Ovary (tissue), 9 donors: ENCODE data around the gene ALKBH3. TPM values are rescaled to one million over a fixed set of nuclear protein-coding genes. Genes with fewer than 3 reads are reported as not detected.

Source experiments
- DNase-seq, 5 donors: peaks; one replicate each; pipeline ENCODE4 v3.0.0-alpha.2; 2019 to 2020
- H3K27ac ChIP-seq, 2 donors: fragments of 200-600 bp; one replicate each; pipeline versions ENCODE4 v1.5.1 to v1.8.0; 2019 to 2022
- H3K27me3 ChIP-seq: fragments of 200-600 bp; one replicate; pipeline ENCODE4 v1.8.0; 2022
- H3K36me3 ChIP-seq: fragments of 200-600 bp; sonication (generic); one replicate; pipeline ENCODE4 v1.5.1; 2019
- H3K4me1 ChIP-seq: one replicate; pipeline ENCODE4 v1.8.1; 2013; ENCODE audit warnings: mild to moderate bottlenecking, moderate library complexity; ENCODE audit not compliant: insufficient read depth
- H3K4me3 ChIP-seq: fragments of 200-600 bp; sonication (generic); one replicate; pipeline ENCODE4 v1.5.1; 2017
- H3K9me3 ChIP-seq, 2 donors: fragments of 200-600 bp in 1 of 2; sonication (generic) in 1 of 2; one replicate each; pipeline versions ENCODE4 v1.5.1 to v1.8.1; 2013 to 2019; ENCODE audit warnings: mild to moderate bottlenecking in 1 of 2, moderate library complexity in 1 of 2
- CTCF ChIP-seq, 3 donors: fragments of 450-650 bp in 2 of 3; fragments of 200-600 bp in 1 of 3; IDR thresholded peaks; one replicate each; pipeline versions ENCODE4 v1.5.1 to v1.8.0; 2016 to 2022; ENCODE audit warnings: antibody characterized with exemption in 3 of 3, mild to moderate bottlenecking in 1 of 3
- EP300 ChIP-seq: sonication (generic); formaldehyde crosslinking; IDR thresholded peaks from one replicate; pipeline ENCODE4 v1.6.1; 2017; ENCODE audit warnings: antibody characterized with exemption
- POLR2A ChIP-seq: fragments of 450-650 bp; IDR thresholded peaks from one replicate; pipeline ENCODE4 v1.6.1; 2017; ENCODE audit warnings: antibody characterized with exemption, mild to moderate bottlenecking, moderate library complexity
- WGBS, 3 donors: extraction: QIAGEN DNeasy Blood & Tissue Kit in 1 of 3; methylation state at CpG; one replicate each; pipeline versions ENCODE4 v1.1.5 to v1.1.7; 2013 to 2017; 5-methylcytosine and 5-hydroxymethylcytosine counted together
- intact Hi-C, 4 donors: fragments of 100-400 bp; cut with DNase I; formaldehyde crosslinking; loops; one replicate each; pipeline versions ENCODE4 v1.11.0 to v1.15.1; 2022 to 2023
- polyA plus RNA-seq, 2 donors: library from polyadenylated mRNA; stranded (reverse); fragments of 200-250 nt in 1 of 2; fragments of 350-450 nt in 1 of 2; fragmentation: Illumina TruSeq in 1 of 2; extraction: RNeasy Lipid Tissue Mini Kit (QIAGEN cat#74804) in 1 of 2; gene quantifications; one replicate each; pipeline ENCODE4 v1.2.3, GENCODE V29; 2013 to 2014
- total RNA-seq, 7 donors: library from RNA; depleted of rRNA in 2 of 7; stranded (reverse); fragments of >200 nt in 2 of 7; fragmentation: NEBNext Ultra II Directional in 3 of 7; extraction: Animal tissue kit (Norgen Biotek cat#: 25700) in 3 of 7; gene quantifications; one replicate each; pipeline versions ENCODE4 v1.1.0 to v1.2.4, GENCODE V29; 2016 to 2023
- donor health status: DM: no; HTN: no; CAD: no; lungs with moderate emphysema.
- donor health status: DM: no; HTN: no; CAD: no.
- donor health status: Bipolar disorder and iron deficiency.
- donor health status: DM: yes; HTN: yes; CAD: no.
- donor health status: DM: no; HTN: no; CAD: no.
- donor health status: DM: yes; HTN: yes; CAD: no.

The ALKBH3 gene
- total and polyA plus RNA-seq, 9 donors = 25.4 to 53.5 (median 32.2) TPM

GRCh38 chr11:43943372-43943930 is 62.8 kb downstream of the ALKBH3 start:
- Histone ChIP-seq H3K36me3 (no peaks in the 10 kb centered on the region), H3K4me3 (peak overlapping the region; percentile 94), H3K27ac (peak overlapping the region; percentile 86 to 97), H3K4me1 (peaks cover 3% of the 10 kb centered on the region), H3K27me3 (no peaks in the 10 kb centered on the region), H3K9me3 (no peaks in the 10 kb centered on the region)
- intact Hi-C loops = loop anchor here in 3 of 4 donors (2.0 to 10.0 kb wide), 6 partner anchors 36 to 94 kb away; no protein-coding TSS in a partner anchor
- WGBS, 3 donors = 0 to 1% (median 0%) methylated on average over 46 to 48 of the region's 48 CpGs
- peak in 2 of 5 donors; percentile 53 to 76 for DNase-seq
- TF ChIP-seq POLR2A (no peak), EP300 (no peak), CTCF (IDR thresholded peaks at IDR 0.05) (peak in 1 of 3 donors; percentile 10)

DNA sequence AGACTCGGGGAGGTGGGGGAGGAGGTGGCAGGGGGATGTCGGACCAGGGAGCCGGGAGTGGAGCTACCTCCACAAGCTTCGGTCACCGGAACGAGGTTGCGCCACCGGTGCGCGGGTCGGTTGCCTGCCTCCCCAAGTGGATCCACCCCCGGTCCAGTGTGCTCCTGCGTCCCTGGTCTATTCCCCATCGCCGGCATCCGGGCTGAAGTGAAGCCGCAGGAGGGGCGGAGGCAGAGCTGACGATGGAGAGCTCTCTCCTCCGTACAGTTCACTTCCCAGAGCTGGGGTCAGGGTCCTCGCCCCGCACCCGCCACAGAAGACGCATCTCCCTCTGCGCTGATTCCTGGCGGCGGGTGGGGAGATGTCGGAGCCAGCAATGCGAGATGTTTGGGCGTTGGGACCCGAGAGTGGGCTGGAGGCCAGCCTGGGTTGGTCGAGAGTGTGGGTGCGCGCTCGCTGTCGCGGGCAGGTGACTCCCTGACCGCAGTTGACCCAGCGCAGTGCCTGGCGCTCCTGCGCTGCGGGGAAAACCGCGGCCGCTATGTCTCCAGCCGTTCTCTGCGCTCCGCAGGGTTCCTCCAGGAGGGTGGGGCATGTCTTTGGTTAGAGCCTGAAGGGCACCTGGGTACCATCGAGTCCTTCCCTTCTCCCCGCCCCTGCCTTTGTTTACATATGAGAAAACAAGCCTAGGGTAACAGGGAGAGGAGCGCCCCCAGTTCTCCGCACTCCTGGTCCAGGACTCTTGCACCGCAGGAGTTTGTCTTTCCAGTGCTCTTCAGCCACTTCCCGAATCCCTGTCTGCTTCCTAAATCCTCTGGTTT is 63.5 kb downstream of the ALKBH3 start:
- Histone ChIP-seq H3K4me1 (peaks cover 3% of the 10 kb centered on the region), H3K4me3 (peak overlapping the region; percentile 94), H3K27me3 (no peaks in the 10 kb centered on the region), H3K36me3 (no peaks in the 10 kb centered on the region), H3K9me3 (no peaks in the 10 kb centered on the region), H3K27ac (peak overlapping the region; percentile 86 to 97)
- DNase-seq = peak; percentile 53 to 80 (median 72)
- no peak for TF ChIP-seq CTCF (IDR thresholded peaks at IDR 0.05)
- peak; percentile 16 for TF ChIP-seq POLR2A
- 3 to 5% (median 5%) methylated on average over 38 to 54 of the region's 54 CpGs for WGBS, 3 donors
- intact Hi-C loops = loop anchor here in 3 of 4 donors (2.0 to 10.0 kb wide), 6 partner anchors 37 to 93 kb away; no protein-coding TSS in a partner anchor

- TF ChIP-seq CTCF (IDR thresholded peaks at IDR 0.05) (peak; percentile 67 to 92 (median 92)), EP300 (no peak)
- Histone ChIP-seq H3K27me3 (no peaks in the 10 kb centered on the region), H3K36me3 (no peaks in the 10 kb centered on the region), H3K4me1 (peaks cover 3% of the 10 kb centered on the region), H3K9me3 (no peaks in the 10 kb centered on the region), H3K4me3 (peak overlapping the region; percentile 94), H3K27ac (peak overlapping the region; percentile 86 to 97)
- DNase-seq = peak; percentile 78 to 91 (median 89)
- WGBS, 3 donors = 15 to 22% (median 18%) methylated on average over 16 of the region's 16 CpGs
- intact Hi-C loops = loop anchor here (5.0 to 10.0 kb wide), 7 partner anchors 38 to 92 kb away; no protein-coding TSS in a partner anchor
Observed at GRCh38 chr11:43944761-43945311, 64.2 kb downstream of the ALKBH3 start.

- Histone ChIP-seq H3K36me3 (no peaks in the 10 kb centered on the region), H3K9me3 (no peaks in the 10 kb centered on the region), H3K27ac (peak overlapping the region in 1 of 2 donors; percentile 31), H3K4me1 (peaks cover 3% of the 10 kb centered on the region), H3K27me3 (no peaks in the 10 kb centered on the region), H3K4me3 (no peak overlapping the region)
- peak in 3 of 5 donors; percentile 52 to 75 (median 54) for DNase-seq
- 53 to 57% (median 56%) methylated on average over 9 of the region's 9 CpGs for WGBS, 3 donors
- TF ChIP-seq EP300 (no peak), POLR2A (peak; percentile 21), CTCF (IDR thresholded peaks at IDR 0.05) (peak in 1 of 3 donors; percentile 19)
- intact Hi-C loops = loop anchor here in 3 of 4 donors (5.0 to 10.0 kb wide), 4 partner anchors 40 to 88 kb away; no protein-coding TSS in a partner anchor
Observed at GRCh38 chr11:43947003-43947500, 66.4 kb downstream of the ALKBH3 start.
